ENCODE data around the gene FAM210A. TPM values are rescaled to one million over a fixed set of nuclear protein-coding genes. Genes with fewer than 3 reads are reported as not detected.

Gene FAM210A
- total and polyA plus RNA-seq, 8 donors = 1.4 to 35.0 (median 3.9) TPM

GRCh38 chr18:13623348-13623747 lies 103.0 kb downstream of the FAM210A start:
- H3K9me3 ChIP-seq = no peaks in the 10 kb centered on the region
- H3K4me1 ChIP-seq = peaks cover 0 to 2% (median 0%) of the 10 kb centered on the region in 4 donors
- WGBS, 5 donors = 55 to 63% (median 59%) methylated on average over 10 of the region's 10 CpGs
- no peaks in the 10 kb centered on the region for H3K27me3 ChIP-seq
- H3K27ac ChIP-seq = no peak overlapping the region
- no peak for DNase-seq
- intact Hi-C loops (cut with DNase I; ENCODE audit: low total_unique reads) = no loop called here
- no peak overlapping the region for H3K4me3 ChIP-seq
- no peak for TF ChIP-seq EP300 (IDR thresholded peaks at IDR 0.05)
- TF ChIP-seq POLR2AphosphoS5 (IDR thresholded peaks at IDR 0.05) = no peak
- H3K36me3 ChIP-seq = peaks cover 0 to 36% (median 20%) of the 10 kb centered on the region in 4 donors

GRCh38 chr18:13622751-13623150 lies 103.6 kb downstream of the FAM210A start:
- intact Hi-C loops (cut with DNase I; ENCODE audit: low total_unique reads) = no loop called here
- Histone ChIP-seq H3K4me1 (peaks cover 0 to 4% (median 0%) of the 10 kb centered on the region in 4 donors), H3K27ac (no peak overlapping the region), H3K27me3 (no peaks in the 10 kb centered on the region), H3K4me3 (no peak overlapping the region), H3K36me3 (peaks cover 0 to 36% (median 20%) of the 10 kb centered on the region in 4 donors), H3K9me3 (no peaks in the 10 kb centered on the region)
- WGBS, 5 donors = 89 to 96% (median 94%) methylated on average over 8 of the region's 8 CpGs
- TF ChIP-seq POLR2A (IDR thresholded peaks at IDR 0.05) = no peak
- TF ChIP-seq CTCF (IDR thresholded peaks at IDR 0.05) = no peak
- TF ChIP-seq POLR2AphosphoS5 (IDR thresholded peaks at IDR 0.05) = no peak
- no peak for TF ChIP-seq EP300 (IDR thresholded peaks at IDR 0.05)
- DNase-seq = no peak

DNA sequence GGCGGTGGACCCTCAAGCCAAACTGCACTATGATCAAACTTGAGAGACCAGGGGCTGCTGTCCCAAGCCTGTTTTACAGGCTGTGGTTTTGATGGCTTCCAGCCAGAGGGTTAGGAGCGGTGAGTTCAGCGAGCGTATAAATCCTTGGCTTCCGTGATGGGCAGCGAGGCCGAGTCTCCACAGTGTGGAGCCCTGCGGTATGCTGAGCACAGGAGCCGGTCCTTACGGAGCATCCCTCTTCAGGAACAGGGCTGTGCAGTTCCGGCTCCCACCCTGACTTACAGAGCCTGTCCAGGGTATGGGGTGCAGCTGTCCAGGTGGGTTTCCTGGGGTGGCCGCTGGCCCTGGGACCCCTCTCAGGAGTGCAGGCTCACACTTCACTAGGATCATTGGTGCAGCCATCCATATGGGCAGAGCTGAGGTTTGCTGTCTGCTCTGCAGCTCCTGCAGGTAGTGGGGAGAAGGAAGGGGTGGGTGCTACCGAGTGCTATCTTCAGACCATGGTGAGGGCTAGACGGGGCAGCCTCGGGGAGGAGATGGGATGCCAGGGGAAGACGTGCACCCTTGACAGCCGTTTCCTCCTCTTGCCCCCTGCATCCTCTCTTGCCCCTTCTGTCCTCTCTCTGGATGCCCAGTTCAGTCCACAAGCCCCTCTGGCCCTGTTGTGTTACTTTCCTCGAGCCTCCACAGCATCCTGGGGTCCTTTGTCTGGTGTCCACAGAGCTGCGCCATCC lies 104.3 kb downstream of the FAM210A start:
- Histone ChIP-seq H3K36me3 (peaks cover 0 to 36% (median 20%) of the 10 kb centered on the region in 4 donors), H3K4me3 (no peak overlapping the region), H3K4me1 (peaks cover 0 to 4% (median 0%) of the 10 kb centered on the region in 4 donors), H3K27ac (no peak overlapping the region), H3K27me3 (no peaks in the 10 kb centered on the region), H3K9me3 (no peaks in the 10 kb centered on the region)
- TF ChIP-seq CTCF (IDR thresholded peaks at IDR 0.05) = no peak
- TF ChIP-seq POLR2A (IDR thresholded peaks at IDR 0.05) = no peak
- no peak for TF ChIP-seq POLR2AphosphoS5 (IDR thresholded peaks at IDR 0.05)
- TF ChIP-seq EP300 (IDR thresholded peaks at IDR 0.05) = no peak
- no peak for DNase-seq
- intact Hi-C loops (cut with DNase I; ENCODE audit: low total_unique reads) = no loop called here
- 82 to 96% (median 88%) methylated on average over 15 to 19 of the region's 19 CpGs for WGBS, 5 donors

DNA sequence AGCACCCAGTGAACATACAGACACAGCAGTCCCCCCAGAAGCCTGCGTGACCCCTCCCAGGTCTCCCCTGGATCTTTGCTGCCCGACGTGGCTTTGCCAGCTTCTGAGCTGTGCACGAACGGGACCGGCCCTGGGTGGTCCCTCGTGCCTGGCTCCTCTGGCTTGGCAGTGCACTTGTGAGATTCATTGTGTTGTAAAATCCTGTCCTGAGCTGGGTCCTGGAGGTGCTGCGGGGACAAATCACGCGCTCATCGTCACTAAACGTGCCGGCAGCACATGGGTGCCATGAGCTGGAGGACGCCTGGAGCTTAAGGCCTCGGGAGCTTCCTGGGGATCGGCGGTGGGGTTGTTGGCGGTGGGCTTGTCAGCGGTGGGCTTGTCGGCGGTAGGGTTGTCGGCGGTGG lies 104.9 kb downstream of the FAM210A start:
- intact Hi-C loops (cut with DNase I; ENCODE audit: low total_unique reads) = no loop called here
- TF ChIP-seq EP300 (IDR thresholded peaks at IDR 0.05) (no peak), CTCF (IDR thresholded peaks at IDR 0.05) (no peak), POLR2A (IDR thresholded peaks at IDR 0.05) (no peak), POLR2AphosphoS5 (IDR thresholded peaks at IDR 0.05) (no peak)
- Histone ChIP-seq H3K4me1 (peaks cover 0 to 4% (median 0%) of the 10 kb centered on the region in 4 donors), H3K4me3 (no peak overlapping the region), H3K36me3 (peaks cover 0 to 36% (median 18%) of the 10 kb centered on the region in 4 donors), H3K27me3 (no peaks in the 10 kb centered on the region), H3K27ac (no peak overlapping the region), H3K9me3 (no peaks in the 10 kb centered on the region)
- DNase-seq = peak in 1 of 2 donors; percentile 2
- 94 to 96% (median 95%) methylated on average over 8 to 23 of the region's 23 CpGs for WGBS, 5 donors

All from stomach (tissue), 9 donors.